Stimulated activated CD4-positive, alpha-beta T cell treated with anti-CD3 and anti-CD28 coated beads, Interleukin-4, amount 100 ng/mL, for 24 hours (primary cell): ENCODE measurements around the gene ATP8B2.
"Not testable (repeated sequence)": the region's sequence is repeated elsewhere in the genome, so short reads cannot be mapped to it uniquely, and the experiment has no call there.

ENCODE experiments used
- DNase-seq: peaks from one replicate; pipeline ENCODE4 v3.0.0-alpha.2; 2020

Gene ATP8B2

GRCh38 chr1:154348429-154349076 lies 23.2 kb downstream of the ATP8B2 start:
- no peak for DNase-seq

GRCh38 chr1:154349121-154349520 lies 23.8 kb downstream of the ATP8B2 start:
- DNase-seq: no peak

GRCh38 chr1:154350383-154350782 lies 25.1 kb downstream of the ATP8B2 start:
- DNase-seq: no peak

- no peak for DNase-seq
Observed at GRCh38 chr1:154351363-154352068, 26.2 kb downstream of the ATP8B2 start.

GRCh38 chr1:154352245-154352580 lies 26.9 kb downstream of the ATP8B2 start:
- no peak for DNase-seq

GRCh38 chr1:154352581-154353459 lies 27.5 kb downstream of the ATP8B2 start:
- peak; percentile 45 for DNase-seq

- DNase-seq: peak; percentile 39
Observed at GRCh38 chr1:154353460-154353904, 28.2 kb downstream of the ATP8B2 start.

GRCh38 chr1:154353966-154354365 lies 28.6 kb downstream of the ATP8B2 start:
- DNase-seq: no peak

- no peak for DNase-seq
Observed at GRCh38 chr1:154358519-154358918, 33.2 kb downstream of the ATP8B2 start.

GRCh38 chr1:154360288-154360687 lies 35.0 kb downstream of the ATP8B2 start:
- no peak for DNase-seq

GRCh38 chr1:154360881-154361280 lies 35.6 kb downstream of the ATP8B2 start:
- DNase-seq: not testable (repeated sequence)

- no peak for DNase-seq
Observed at GRCh38 chr1:154361357-154361756, 36.0 kb downstream of the ATP8B2 start.

- DNase-seq: no peak
Observed at GRCh38 chr1:154371436-154371835, 46.1 kb downstream of the ATP8B2 start.

GRCh38 chr1:154373777-154374357 lies 48.5 kb downstream of the ATP8B2 start:
- peak; percentile 18 for DNase-seq

- DNase-seq: no peak
Observed at GRCh38 chr1:154379301-154379700, 54.0 kb downstream of the ATP8B2 start.

- DNase-seq: no peak
Observed at GRCh38 chr1:154384650-154385489, 59.5 kb downstream of the ATP8B2 start.

GRCh38 chr1:154386643-154387352 lies 61.5 kb downstream of the ATP8B2 start:
- DNase-seq: peak; percentile 90

GRCh38 chr1:154391086-154391770 lies 65.9 kb downstream of the ATP8B2 start:
- DNase-seq: no peak

GRCh38 chr1:154398141-154398540 lies 72.8 kb downstream of the ATP8B2 start:
- no peak for DNase-seq

- DNase-seq: no peak
Observed at GRCh38 chr1:154398678-154399077, 73.4 kb downstream of the ATP8B2 start.

- no peak for DNase-seq
Observed at GRCh38 chr1:154400381-154400801, 75.1 kb downstream of the ATP8B2 start.
